HG03469 (cell line): Measurements from ENCODE around the gene TAOK3.
"Not testable (repeated sequence)": the region's sequence is repeated elsewhere in the genome, so short reads cannot be mapped to it uniquely, and the experiment has no call there.

Source experiments
- ATAC-seq: cut with Tn5 transposase; IDR thresholded peaks from one replicate; pipeline ENCODE4 v1.9.1; 2021; ENCODE audit warnings: mild to moderate bottlenecking, moderate library complexity, moderate number of reproducible peaks; ENCODE audit not compliant: unreplicated experiment

TAOK3 gene

DNA sequence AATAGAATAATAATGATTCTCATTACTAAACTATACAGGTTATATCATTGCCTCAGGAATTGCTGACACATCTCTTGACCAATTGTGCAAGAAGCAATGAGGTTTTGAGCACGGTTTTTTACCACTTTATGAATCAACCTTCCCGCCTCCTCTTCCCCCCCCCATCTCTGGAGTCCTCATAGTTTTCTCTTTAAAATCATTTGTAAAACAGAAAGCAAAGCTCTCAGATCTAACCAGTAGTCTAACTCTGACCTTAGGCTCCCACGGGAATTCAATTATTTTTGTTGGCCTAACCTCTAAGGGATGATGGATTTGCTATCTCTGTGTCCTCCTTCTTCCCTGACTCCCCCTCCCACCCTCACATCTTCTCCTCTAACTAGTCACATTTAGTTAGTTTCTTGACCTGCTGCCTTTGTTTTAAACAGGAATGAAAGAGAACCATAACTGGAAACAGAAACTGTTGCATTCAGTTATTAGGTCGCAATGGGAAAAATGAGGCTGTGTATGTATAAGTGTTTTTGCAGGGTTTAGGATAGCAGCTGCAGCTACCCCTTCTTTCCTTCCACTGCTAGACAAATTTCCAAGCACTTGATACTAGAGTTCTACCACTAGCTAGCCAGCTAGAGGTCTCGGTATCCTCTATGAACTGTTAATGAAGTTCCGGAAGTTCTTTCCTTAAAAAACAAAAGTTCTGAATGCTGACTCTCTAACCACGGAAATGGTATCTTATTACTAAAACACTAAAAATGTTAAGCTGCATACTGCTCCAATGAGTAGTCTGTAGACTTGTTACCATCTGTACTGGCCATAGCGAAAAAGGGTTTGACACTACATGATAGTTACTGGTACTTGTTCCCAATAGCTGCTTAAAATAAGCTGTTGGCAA, 65.4 kb downstream of the TAOK3 start:
- ATAC-seq = no peak

DNA sequence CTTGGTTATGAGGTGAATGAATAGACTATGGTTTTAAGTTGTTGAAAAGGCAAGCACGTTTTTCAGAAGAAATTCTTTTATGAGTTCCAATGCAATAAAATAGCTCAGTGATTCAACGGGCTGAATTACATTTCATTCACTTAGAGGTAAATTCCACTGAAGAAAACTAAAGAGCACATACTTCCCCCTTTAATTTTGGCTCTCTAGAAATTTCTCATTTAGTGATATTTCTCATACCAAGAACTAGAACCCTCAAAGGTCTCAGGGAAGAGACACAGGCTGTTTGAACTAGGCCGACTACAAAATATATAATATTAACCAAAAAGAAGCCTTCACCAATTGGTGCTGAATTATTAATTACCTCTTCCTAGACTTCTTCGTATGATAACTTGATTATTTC, 68.6 kb downstream of the TAOK3 start:
- ATAC-seq = no peak

DNA sequence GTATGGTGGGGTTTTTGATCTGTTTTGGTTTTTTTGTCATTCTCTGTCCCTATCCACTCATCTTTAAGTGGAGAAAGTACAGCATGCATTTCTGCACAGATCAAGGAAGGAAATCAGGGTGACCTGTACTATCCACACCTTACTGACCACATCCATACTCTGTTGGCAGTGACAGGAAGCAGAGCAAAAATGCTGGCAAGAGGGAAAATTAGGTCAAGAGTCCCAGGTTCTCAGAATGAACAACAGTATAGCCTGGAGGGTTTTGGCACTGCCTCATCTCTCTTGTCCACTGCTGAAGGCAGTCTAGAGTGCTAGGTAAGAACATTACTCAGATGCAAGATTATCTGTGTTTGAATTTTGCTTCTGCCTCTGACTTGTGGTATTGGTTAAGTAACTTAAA, 70.7 kb downstream of the TAOK3 start:
- ATAC-seq = no peak

GRCh38 chr12:118299791-118300460, 72.8 kb downstream of the TAOK3 start:
- no peak for ATAC-seq

DNA sequence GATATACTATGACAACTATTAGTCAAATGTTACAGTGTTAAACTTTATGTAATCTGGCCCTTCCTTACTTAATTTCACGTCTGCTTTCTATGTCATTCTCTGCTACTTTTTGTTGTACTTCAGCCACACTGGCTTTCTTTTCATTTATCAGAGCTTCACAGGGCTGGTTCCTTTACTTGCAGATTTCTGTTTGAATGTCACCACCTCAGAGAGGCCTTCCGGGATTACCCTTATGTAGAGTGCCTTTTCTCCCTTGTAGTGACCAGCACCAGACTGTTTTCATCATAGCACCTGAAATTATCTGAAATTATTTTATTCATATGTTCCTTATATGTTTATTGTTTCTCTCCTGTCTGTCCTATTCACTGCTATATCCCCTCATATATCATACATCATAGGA, 75.4 kb downstream of the TAOK3 start:
- ATAC-seq = no peak

DNA sequence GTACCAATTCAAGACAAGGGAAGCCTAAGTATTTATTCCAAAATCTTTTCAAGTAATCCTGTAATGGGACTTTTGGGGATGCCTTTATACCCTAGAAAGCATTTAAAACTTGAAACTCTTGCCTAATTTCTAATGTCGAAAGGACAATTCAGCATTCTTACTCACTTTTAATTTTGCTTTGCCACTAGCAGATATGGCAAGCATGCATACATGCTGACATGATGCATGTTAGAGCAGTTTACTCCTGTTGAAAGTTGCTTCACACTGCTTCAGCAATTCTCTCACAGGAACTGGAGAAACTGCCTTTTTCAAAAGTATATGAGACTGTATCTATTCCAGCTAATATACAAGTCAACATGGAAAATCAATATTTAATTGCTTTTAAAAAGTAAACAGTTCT, 79.9 kb downstream of the TAOK3 start:
- no peak for ATAC-seq

- no peak for ATAC-seq
These were observed 82.6 kb downstream of the TAOK3 start for GRCh38 chr12:118290130-118290529.

DNA sequence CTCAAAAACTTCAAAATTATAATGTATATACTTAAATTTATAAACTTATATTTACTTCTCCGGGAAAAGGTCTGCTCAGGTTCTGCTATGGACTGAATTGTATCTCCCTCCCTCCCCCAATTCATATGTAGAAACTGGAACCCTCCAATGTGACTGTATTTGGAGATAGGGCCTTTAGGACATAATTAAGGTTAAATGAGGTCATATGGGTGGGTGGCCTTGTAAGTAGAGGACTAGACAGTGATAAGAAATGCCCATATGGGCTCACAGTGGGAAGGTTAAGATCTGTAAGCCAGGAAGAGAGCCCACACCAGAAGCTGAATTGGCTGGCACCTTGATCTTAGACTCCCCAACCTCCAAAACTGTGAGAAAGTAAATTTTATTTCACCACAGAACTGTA, 84.5 kb downstream of the TAOK3 start:
- ATAC-seq = no peak

DNA sequence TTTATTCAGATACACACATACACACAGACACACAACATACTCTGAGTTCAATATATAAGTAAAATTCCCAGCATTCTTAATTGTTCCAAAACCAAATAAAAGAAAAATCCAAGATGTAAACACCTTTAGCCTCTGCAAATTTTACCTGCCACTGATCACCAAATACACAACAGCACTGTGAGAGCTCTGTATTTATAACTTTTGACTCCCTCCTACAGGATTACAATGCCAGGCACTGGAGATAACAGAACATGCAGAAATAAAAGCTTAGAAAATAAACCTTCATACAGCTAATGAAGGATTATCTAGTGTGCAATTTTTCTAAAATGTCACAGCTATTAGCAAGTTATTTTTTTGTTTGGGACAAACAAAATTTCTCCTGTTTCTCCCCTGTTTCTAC, 85.0 kb downstream of the TAOK3 start:
- ATAC-seq = no peak

DNA sequence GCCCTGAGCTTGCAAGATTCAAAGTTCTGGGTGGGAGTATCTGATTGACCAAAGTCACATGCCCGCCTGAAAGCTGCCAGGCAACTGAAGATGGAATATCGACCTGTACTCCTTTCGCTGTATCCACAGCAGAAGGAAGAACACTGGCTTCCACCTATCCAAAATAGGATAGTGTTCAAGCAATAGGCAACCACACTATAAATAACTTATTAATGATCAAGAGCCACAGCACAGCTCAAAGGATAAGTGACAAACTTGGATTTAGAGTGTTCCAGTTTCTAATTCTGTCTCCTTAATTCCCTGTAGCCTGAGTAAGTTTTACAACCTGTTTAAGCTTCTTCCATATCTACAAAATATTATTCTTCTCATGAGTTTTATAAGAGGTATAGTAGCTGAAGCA, 89.9 kb downstream of the TAOK3 start:
- ATAC-seq = no peak

DNA sequence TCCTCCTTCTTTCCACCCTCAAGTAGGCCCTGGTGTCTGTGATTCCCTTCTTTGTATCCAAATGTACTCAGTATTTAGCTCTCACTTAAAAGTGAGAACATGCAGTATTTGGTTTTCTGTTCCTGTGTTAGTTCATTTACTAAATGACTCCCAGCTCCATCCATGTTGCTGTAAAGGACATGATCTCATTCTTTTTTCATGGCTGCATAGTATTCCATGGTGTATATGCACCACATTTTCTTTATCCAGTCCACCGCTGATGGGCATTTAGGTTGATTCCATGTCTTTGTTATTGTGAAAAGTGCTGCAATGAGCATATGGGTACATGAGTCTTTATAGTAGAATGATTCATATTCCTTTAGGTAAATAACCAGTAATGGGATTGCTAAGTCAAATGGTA, 94.4 kb downstream of the TAOK3 start:
- ATAC-seq = not testable (repeated sequence)

DNA sequence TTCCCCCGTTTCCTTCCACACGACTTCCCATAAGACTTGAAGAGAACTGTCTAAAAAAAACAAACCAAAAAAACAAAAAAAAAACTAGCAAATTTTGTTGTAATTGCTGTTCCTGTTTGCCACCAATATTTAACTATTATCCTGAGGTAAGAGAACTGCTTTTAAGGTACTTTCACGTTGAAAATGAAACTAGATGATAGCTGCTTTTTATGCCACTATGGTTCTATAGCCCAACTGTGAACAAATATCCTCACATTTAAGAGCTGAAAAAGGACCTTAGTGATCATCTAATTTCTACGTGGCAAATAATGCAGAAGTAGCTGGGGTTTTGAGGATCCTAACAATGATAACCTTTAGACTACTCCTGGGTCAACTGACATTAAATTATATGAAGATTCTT, 98.6 kb downstream of the TAOK3 start:
- ATAC-seq = no peak

GRCh38 chr12:118271770-118272417, 100.8 kb downstream of the TAOK3 start:
- no peak for ATAC-seq

GRCh38 chr12:118271183-118271582, 101.5 kb downstream of the TAOK3 start:
- ATAC-seq = no peak

DNA sequence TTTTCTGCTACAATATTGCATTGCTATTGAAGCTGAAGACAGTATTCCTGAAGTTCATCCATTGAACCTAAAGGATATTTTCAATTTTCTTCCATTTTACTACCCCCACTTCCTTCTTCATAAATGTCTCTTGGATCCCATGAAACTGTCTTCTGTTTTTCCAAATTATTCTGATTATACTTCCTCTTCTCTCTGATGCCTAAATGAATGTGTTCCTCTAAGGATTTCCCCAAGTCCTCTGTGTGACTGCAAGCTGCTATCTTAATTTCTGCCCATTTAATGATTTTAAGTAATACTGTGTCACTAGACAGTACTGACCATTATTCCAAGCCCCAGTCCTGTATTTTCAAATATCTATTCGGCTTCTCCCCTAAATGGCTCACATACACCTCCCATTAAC, 102.9 kb downstream of the TAOK3 start:
- ATAC-seq = no peak

DNA sequence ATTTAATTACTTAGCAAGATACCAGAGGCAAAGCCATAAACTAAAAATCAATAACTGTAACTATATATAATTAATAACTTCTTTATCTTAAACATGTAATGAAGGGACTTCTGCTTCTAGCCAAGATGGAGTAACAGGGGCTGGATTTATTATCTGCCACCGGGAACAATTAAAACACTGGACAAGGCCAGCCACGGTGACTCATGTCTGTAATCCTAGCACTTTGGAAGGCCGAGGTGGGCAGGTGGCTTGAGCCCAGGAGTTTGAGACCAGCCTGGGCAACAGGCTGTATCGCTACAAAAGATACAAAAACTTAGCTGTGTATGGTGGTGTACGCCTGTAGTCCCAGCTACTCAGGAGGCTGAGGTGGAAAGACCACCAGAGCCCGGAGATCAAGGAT, 113.6 kb downstream of the TAOK3 start:
- no peak for ATAC-seq

GRCh38 chr12:118256352-118256751, 116.4 kb downstream of the TAOK3 start:
- no peak for ATAC-seq

DNA sequence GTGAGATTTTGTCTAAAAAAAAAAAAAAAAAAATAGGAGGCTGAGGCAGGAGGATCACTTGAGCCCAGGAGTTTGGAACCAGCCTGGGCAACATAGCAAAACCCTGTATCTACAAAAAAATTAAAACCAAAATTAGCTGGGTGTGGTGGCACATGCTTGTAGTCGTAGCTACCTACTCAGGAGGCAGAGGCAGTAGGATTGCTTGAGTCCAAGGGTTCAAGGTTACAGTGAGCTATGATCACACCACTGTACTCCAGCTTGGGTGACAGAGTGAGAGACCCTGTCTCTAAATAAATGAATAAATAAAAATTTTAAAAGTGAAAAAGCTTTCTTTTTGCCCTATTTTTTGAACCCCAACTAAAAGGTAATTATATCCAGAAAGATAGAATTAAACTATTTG, 123.2 kb downstream of the TAOK3 start:
- ATAC-seq = no peak

DNA sequence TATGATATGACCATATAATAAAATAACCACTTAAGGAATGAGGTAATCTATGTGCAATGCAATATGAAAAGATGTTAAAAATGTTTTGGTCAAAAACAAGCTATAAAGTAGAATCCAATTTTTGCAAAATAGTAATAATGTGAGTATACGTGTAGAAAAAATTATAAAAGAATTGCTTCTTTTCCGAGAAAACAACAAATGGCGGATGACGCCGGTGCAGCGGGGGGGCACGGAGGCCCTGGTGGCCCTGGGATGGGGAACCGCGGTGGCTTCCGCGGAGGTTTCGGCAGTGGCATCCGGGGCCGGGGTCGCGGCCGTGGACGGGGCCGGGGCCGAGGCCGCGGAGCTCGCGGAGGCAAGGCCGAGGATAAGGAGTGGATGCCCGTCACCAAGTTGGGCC, 126.8 kb downstream of the TAOK3 start:
- not testable (repeated sequence) for ATAC-seq

DNA sequence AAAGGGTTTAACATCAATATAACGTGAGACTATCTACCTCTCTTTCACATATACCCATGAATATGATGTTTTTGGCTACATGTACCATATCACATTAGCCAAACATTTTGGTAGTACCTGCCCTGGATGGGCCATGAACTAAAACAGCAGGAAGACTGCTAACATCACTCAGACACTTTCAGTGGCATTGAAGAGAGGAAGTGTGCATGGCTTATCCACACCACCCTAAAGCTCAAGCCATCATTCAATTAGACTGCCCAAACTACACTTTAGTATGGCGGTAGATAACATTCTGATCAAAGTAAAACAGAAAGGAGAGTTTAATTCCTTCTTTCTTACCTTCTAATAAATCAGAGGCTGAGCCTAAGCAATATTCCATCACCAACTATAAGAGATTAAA, 133.8 kb downstream of the TAOK3 start:
- ATAC-seq = no peak

DNA sequence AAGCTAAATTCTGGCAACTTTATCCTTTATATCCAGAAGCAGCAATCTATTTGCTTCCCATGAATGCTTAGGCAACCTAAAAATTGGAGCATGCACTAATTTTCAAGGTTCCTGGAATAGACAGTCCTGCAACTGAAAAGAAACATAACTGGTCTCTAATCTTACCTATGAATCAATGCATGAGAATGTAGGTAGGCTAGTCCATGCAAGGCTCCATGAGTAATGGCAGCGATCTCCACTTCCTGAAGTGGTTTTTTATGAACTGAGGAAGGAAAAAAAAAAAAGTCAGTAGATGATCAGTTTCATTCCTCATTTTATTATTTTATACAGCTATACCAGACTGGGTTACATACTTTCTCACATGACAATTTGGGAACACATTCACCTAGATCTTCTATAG, 134.8 kb downstream of the TAOK3 start:
- ATAC-seq = no peak
